Activated T-helper 17 cell treated with anti-CD3 and anti-CD28 coated beads, Interleukin-2, amount 50 U/mL, for 72 hours (primary cell): ENCODE measurements around the gene RAD23B. TPM values are rescaled to one million over a fixed set of nuclear protein-coding genes. Genes with fewer than 3 reads are reported as not detected.

Experiments used
- ATAC-seq: fragments of 150-1000 bp; cut with Tn5 transposase; replicated peaks from 2 replicates; pipeline ENCODE4 v1.10.0; 2021; ENCODE audit warnings: mild to moderate bottlenecking, moderate library complexity
- H3K27ac Mint-ChIP-seq: one replicate; pipeline ENCODE4 v1.8.0; 2022; ENCODE audit warnings: mixed read lengths
- H3K27me3 Mint-ChIP-seq: one replicate; pipeline ENCODE4 v1.8.0; 2022; ENCODE audit warnings: mixed read lengths
- H3K36me3 Mint-ChIP-seq: one replicate; pipeline ENCODE4 v1.8.0; 2022; ENCODE audit warnings: low read depth, mild to moderate bottlenecking, mixed read lengths
- H3K4me1 Mint-ChIP-seq: one replicate; pipeline ENCODE4 v1.8.0; 2022; ENCODE audit warnings: mixed read lengths
- H3K4me3 Mint-ChIP-seq: one replicate; pipeline ENCODE4 v1.8.0; 2022; ENCODE audit warnings: mild to moderate bottlenecking, mixed read lengths
- H3K9me3 Mint-ChIP-seq: one replicate; pipeline ENCODE4 v1.8.0; 2022; ENCODE audit warnings: mixed read lengths
- total RNA-seq, 2 donors: library from RNA; stranded (reverse); gene quantifications; one replicate each; pipeline ENCODE4 v1.2.3, GENCODE V29; 2022

Gene RAD23B
- total RNA-seq, 2 donors from 2014 or later, result 67.7 to 113 TPM

DNA sequence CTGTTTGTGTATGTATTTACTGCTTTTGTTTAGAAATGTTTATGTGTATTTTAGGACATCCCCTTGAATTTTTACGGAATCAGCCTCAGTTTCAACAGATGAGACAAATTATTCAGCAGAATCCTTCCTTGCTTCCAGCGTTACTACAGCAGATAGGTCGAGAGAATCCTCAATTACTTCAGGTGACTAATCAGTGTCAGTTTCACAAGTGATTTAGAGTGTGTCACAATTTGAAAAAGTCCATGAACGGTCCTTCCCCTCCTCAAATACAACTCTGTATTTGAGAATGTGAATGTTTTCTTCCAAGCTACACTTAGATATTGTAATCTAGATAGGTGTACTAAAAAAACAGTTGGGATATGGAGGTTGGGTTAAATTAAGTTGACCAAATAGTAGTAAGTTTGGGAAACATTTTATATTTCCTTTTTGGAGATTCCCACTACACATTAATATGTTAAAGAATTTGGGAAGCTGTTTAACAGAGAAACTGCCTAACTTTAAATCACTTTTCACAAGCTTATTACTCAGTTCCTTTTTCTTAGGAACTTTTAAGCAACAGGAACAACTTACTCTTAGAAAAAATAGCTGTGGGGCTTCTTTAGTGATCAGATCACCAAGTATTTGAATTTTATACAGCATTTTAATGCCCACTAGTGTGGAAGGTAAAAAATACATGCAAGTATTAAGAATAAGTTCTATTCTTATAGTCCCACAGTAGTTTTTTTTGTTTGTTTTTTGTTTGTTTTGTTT, 40.9 kb downstream of the RAD23B start:
- peak; percentile 90 for ATAC-seq

DNA sequence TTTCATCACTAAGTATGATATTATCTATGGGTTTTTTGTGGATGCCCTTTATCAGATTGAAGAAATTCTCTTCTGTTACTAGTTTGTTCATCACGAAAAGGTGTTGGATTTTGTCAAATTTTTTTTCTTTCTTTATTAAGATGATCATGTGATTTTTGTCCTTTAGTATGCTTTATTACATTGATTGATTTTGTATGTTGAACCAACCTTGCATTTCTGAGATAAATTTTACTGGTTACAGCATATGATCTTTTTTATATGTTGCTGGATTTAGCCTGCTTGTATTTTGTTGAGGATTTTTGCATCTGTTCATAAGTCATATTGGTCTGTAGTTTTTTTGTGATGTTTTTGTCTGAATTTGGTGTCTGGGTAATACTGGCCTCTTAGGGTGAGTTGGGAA, 42.8 kb downstream of the RAD23B start:
- H3K4me3 Mint-ChIP-seq, result no peak overlapping the region
- H3K27me3 Mint-ChIP-seq, result no peaks in the 10 kb centered on the region
- H3K4me1 Mint-ChIP-seq, result peaks cover 6% of the 10 kb centered on the region
- no peak overlapping the region for H3K27ac Mint-ChIP-seq
- no peaks in the 10 kb centered on the region for H3K9me3 Mint-ChIP-seq
- peaks cover 100% of the 10 kb centered on the region for H3K36me3 Mint-ChIP-seq
- no peak for ATAC-seq

More for the DNA sequence above, 40.9 kb downstream of the RAD23B start:
- Mint-ChIP-seq H3K9me3 (no peaks in the 10 kb centered on the region), H3K27me3 (no peaks in the 10 kb centered on the region), H3K4me3 (no peak overlapping the region), H3K4me1 (peaks cover 11% of the 10 kb centered on the region), H3K36me3 (peaks cover 99% of the 10 kb centered on the region), H3K27ac (no peak overlapping the region)

- Mint-ChIP-seq H3K4me3 (no peak overlapping the region), H3K9me3 (no peaks in the 10 kb centered on the region), H3K27me3 (no peaks in the 10 kb centered on the region), H3K4me1 (peaks cover 6% of the 10 kb centered on the region), H3K36me3 (peaks cover 100% of the 10 kb centered on the region), H3K27ac (peak overlapping the region; percentile 49)
- no peak for ATAC-seq
These were observed 45.4 kb downstream of the RAD23B start for GRCh38 chr9:107328510-107328909.

GRCh38 chr9:107330420-107330819, 47.3 kb downstream of the RAD23B start:
- Mint-ChIP-seq H3K27ac (no peak overlapping the region), H3K36me3 (peaks cover 100% of the 10 kb centered on the region), H3K9me3 (no peaks in the 10 kb centered on the region)

DNA sequence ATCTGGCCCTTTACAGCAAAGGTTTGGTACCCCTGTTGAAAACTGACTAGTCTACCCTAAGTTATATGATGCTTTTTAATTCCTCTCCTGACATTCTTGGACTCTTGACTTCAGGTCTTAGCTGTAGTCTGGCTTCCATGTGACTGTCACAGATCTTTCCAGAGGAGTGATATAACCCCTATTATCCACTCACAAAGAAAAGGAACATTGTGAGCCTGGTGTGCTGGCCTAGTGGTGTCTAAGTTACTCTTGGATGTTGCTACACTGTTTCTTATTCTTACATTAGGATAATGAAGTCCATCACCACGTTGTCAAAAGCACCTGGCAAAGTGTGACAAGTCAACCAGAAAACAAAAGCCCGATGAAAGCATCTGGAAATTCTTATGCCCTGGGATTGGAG, 49.8 kb downstream of the RAD23B start:
- H3K4me1 Mint-ChIP-seq, result peaks cover 5% of the 10 kb centered on the region

More at GRCh38 chr9:107330420-107330819, 47.3 kb downstream of the RAD23B start:
- no peak for ATAC-seq
- Mint-ChIP-seq H3K4me1 (no peaks in the 10 kb centered on the region), H3K27me3 (no peaks in the 10 kb centered on the region), H3K4me3 (no peak overlapping the region)

GRCh38 chr9:107333363-107333762, 50.3 kb downstream of the RAD23B start:
- Mint-ChIP-seq H3K27ac (peak overlapping the region; percentile 74), H3K4me1 (peaks cover 5% of the 10 kb centered on the region), H3K9me3 (no peaks in the 10 kb centered on the region), H3K27me3 (no peaks in the 10 kb centered on the region), H3K36me3 (peaks cover 76% of the 10 kb centered on the region), H3K4me3 (no peak overlapping the region)
- no peak for ATAC-seq

More for the DNA sequence above, 49.8 kb downstream of the RAD23B start:
- ATAC-seq, result no peak
- Mint-ChIP-seq H3K4me3 (no peak overlapping the region), H3K9me3 (no peaks in the 10 kb centered on the region), H3K27ac (peak overlapping the region; percentile 74), H3K36me3 (peaks cover 81% of the 10 kb centered on the region), H3K27me3 (no peaks in the 10 kb centered on the region)

DNA sequence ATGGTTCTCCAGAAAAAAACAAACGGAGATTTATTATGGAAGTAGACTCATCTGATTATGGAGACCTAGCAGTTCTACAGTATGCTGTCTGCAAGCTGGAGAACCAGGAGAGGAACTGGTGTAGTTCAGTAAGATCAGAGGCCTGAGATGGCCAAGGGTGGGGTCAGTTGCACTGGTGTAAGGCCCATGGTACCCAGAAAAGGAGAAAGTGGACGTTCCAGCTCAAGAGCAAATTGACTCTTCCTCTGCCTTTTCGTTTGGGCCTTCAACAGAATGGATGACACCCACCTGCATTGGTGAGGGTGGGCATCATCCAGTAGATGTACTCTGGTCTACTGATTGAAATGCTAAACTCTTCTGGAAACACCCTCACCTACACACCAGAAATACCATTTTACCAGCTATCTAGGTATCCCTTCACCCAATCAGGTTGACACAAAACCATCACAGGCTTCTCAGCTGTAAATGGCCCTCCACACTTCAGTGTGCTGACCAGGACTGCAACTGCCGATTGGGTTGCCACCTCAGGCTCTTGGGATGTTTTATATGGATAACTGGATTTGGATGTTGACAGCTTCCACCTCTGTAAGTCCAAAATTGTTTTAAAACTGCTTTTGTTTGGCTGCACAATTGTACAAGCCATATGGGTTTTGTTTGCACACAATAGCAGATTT, 51.2 kb downstream of the RAD23B start:
- peaks cover 74% of the 10 kb centered on the region for H3K36me3 Mint-ChIP-seq
- H3K4me1 Mint-ChIP-seq, result peaks cover 5% of the 10 kb centered on the region
- no peaks in the 10 kb centered on the region for H3K27me3 Mint-ChIP-seq
- no peak overlapping the region for H3K4me3 Mint-ChIP-seq
- no peaks in the 10 kb centered on the region for H3K9me3 Mint-ChIP-seq
- no peak overlapping the region for H3K27ac Mint-ChIP-seq
- no peak for ATAC-seq

GRCh38 chr9:107335331-107335730, 52.3 kb downstream of the RAD23B start:
- peaks cover 63% of the 10 kb centered on the region for H3K36me3 Mint-ChIP-seq
- ATAC-seq, result no peak

DNA sequence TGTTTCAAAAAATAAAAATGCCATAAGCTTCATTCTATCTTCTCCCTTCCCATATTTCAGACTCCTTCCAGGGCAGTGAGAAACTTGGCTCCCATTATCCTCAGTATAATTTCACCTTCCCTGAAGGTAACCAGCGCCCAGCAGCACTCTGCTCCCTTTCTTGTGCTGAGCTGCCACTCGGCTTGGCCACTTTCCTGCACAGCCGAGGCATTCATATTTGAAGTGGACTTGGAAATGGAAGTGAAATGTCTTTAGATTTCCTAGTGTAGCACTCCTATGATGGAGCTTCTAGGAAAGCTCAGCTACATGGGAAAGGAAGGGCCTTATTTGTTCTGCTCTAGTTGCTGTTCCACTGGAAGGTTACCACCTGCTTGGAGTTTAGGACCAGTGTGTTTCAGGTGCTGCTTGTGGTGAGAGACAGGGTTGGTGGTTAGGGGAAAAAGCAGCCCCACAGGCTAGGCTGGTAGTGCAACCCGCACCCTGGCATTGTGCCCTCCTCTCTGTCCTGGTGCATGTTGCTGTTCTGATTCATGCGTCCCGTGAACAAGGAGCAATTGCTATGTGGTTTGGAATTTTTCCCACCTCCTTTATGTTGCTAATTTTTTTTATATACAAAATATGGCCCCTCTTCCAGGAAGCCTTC, 53.8 kb downstream of the RAD23B start:
- peaks cover 48% of the 10 kb centered on the region for H3K36me3 Mint-ChIP-seq
- peaks cover 11% of the 10 kb centered on the region for H3K4me1 Mint-ChIP-seq
- peak overlapping the region; percentile 6 for H3K27ac Mint-ChIP-seq
- ATAC-seq, result no peak
- H3K9me3 Mint-ChIP-seq, result no peaks in the 10 kb centered on the region
- no peak overlapping the region for H3K4me3 Mint-ChIP-seq
- no peaks in the 10 kb centered on the region for H3K27me3 Mint-ChIP-seq

More at GRCh38 chr9:107335331-107335730, 52.3 kb downstream of the RAD23B start:
- Mint-ChIP-seq H3K4me3 (no peak overlapping the region), H3K27ac (peak overlapping the region; percentile 34), H3K27me3 (no peaks in the 10 kb centered on the region), H3K4me1 (peaks cover 5% of the 10 kb centered on the region), H3K9me3 (no peaks in the 10 kb centered on the region)

DNA sequence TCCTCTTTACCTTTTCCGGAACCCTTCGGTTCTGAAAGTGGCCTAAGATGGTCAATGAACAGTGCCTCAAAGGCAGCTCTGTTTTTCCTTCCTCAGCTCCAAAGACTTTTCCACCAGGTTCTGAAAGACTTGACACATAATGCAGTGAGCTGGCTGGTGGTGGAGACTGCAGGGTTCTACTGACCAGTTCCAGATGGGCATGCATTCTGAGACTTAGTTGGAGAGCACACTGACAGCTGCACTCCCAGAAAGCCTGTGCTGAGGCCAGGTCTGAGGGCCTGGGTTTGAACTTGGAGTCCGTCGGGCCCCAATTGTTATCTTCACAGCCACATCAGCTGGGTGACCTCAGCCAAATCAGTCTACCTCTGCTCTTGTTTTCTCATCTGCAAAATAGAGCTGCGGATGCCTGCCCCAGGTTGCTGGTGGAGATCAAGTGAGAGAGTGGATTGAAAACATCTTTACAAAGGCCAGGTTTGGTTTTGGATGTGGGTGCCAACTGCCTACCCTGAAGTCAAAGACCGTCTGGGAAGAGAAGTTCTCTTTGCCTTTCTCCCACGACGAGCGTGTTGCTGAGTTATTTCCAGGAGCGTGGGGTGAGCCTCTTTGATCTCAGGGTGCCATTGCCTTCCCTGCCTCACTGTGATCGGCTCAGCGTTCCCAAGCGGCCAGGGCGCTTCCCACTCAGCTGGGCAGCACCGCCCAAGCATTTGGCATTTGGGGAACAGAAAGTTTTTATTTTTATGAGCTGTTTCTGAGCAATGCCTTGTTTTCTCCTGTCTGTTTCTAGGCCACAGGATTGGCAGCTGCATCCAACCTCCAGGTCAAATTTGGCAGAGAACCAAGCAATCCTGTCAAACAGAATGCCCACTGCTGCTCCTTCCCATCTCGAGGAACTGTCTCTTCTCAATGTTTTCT, 54.9 kb downstream of the RAD23B start:
- H3K27ac Mint-ChIP-seq, result peak overlapping the region; percentile 6
- no peaks in the 10 kb centered on the region for H3K9me3 Mint-ChIP-seq
- ATAC-seq, result no peak
- H3K36me3 Mint-ChIP-seq, result peaks cover 37% of the 10 kb centered on the region
- no peak overlapping the region for H3K4me3 Mint-ChIP-seq
- no peaks in the 10 kb centered on the region for H3K27me3 Mint-ChIP-seq
- H3K4me1 Mint-ChIP-seq, result peaks cover 11% of the 10 kb centered on the region

DNA sequence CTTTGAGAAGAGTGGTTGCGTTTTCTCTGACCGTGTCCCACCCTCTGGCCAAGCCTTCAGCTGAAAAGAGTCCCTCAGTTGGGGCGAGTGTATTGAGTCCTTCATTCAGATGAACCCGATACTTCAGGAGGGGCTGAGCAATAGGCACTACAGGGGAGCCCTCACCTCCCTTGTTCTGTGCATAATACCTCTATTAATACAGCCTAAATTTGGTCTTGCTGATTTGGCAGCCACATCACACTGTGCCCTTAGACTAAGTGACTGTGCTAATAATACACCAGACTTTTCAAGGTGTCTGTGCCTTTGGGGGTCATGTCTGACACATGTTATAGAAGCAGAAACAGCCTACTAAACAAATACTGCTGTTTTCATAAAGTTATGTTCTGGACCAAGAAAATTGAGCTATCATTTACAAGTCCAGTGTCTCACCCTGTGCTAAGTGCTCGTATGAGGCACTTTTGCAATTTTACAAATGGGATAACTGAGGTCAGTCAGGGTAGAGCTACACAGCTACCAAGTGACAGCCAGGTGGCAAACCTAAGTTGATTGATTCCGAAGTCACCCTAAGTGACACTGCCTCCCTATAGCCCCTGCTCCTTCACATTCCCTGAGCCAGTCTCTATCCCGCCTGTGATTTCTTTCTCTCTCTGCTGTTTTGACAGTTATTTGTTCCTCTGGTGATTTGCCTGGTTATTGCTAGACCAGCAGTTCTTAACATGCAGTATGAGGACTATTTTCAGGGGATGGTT, 56.0 kb downstream of the RAD23B start:
- no peak overlapping the region for H3K4me3 Mint-ChIP-seq
- no peaks in the 10 kb centered on the region for H3K9me3 Mint-ChIP-seq
- H3K27me3 Mint-ChIP-seq, result no peaks in the 10 kb centered on the region
- peaks cover 25% of the 10 kb centered on the region for H3K36me3 Mint-ChIP-seq
- no peak for ATAC-seq
- H3K27ac Mint-ChIP-seq, result peak overlapping the region; percentile 52
- H3K4me1 Mint-ChIP-seq, result peaks cover 11% of the 10 kb centered on the region

GRCh38 chr9:107340920-107341632, 58.0 kb downstream of the RAD23B start:
- Mint-ChIP-seq H3K4me3 (peak overlapping the region; percentile 28), H3K4me1 (peaks cover 6% of the 10 kb centered on the region), H3K36me3 (peaks cover 6% of the 10 kb centered on the region), H3K9me3 (no peaks in the 10 kb centered on the region), H3K27ac (peak overlapping the region; percentile 65), H3K27me3 (no peaks in the 10 kb centered on the region)
- ATAC-seq, result peak; percentile 90
